ENCODE measurements around the gene CCDC61.

DNA sequence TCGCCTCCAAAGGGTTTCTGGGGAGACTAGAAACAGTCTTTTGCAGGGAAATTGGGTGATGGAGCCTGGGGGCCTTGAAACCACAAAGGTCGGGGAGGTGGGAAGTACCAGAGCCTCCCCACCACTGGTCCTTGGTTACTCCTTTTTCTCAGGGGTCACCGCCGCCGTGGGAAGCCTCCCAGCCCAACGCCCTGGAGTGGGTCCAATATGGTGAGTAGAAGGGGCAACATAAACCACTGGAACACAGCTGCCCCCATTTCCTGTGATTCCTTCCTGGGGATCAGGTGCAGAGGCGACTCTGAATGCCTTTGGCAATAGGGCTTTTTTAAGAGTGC is 21.8 kb downstream of the CCDC61 start:
- no peak for TF ChIP-seq POLR2A (IDR thresholded peaks at IDR 0.05)
- TF ChIP-seq, protein P1, sequence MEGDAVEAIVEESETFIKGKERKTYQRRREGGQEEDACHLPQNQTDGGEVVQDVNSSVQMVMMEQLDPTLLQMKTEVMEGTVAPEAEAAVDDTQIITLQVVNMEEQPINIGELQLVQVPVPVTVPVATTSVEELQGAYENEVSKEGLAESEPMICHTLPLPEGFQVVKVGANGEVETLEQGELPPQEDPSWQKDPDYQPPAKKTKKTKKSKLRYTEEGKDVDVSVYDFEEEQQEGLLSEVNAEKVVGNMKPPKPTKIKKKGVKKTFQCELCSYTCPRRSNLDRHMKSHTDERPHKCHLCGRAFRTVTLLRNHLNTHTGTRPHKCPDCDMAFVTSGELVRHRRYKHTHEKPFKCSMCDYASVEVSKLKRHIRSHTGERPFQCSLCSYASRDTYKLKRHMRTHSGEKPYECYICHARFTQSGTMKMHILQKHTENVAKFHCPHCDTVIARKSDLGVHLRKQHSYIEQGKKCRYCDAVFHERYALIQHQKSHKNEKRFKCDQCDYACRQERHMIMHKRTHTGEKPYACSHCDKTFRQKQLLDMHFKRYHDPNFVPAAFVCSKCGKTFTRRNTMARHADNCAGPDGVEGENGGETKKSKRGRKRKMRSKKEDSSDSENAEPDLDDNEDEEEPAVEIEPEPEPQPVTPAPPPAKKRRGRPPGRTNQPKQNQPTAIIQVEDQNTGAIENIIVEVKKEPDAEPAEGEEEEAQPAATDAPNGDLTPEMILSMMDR (IDR thresholded peaks at IDR 0.05): no peak

All from suprapubic skin (tissue), 3 donors.